Muscle of leg (tissue), 11 donors: Measurements from ENCODE around the gene NFU1. TPM values are rescaled to one million over a fixed set of nuclear protein-coding genes. Genes with fewer than 3 reads are reported as not detected.

Experiments
- DNase-seq: peaks from one replicate; pipeline ENCODE4 v3.0.0; 2013
- H3K27ac ChIP-seq: one replicate; pipeline ENCODE4 v1.5.1; 2013; ENCODE audit warnings: mild to moderate bottlenecking, low read length, control low read depth
- H3K27me3 ChIP-seq: one replicate; pipeline ENCODE4 v1.6.1; 2013; ENCODE audit warnings: low read length; ENCODE audit not compliant: control insufficient read depth, insufficient read depth
- H3K36me3 ChIP-seq: one replicate; pipeline ENCODE4 v1.6.1; 2013; ENCODE audit warnings: low read length; ENCODE audit not compliant: control insufficient read depth, insufficient read depth
- H3K4me1 ChIP-seq: one replicate; pipeline ENCODE4 v1.6.1; 2013; ENCODE audit warnings: low read length; ENCODE audit not compliant: control insufficient read depth, insufficient read depth
- H3K4me3 ChIP-seq: one replicate; pipeline ENCODE4 v1.5.1; 2013; ENCODE audit warnings: low read length, control low read depth
- H3K9me3 ChIP-seq: replicated peaks from 2 replicates; pipeline ENCODE4 v1.6.1; 2013; ENCODE audit warnings: low read depth, low read length; ENCODE audit not compliant: control insufficient read depth
- WGBS: methylation state at CpG from one replicate; pipeline ENCODE4 v1.1.5; 2013; ENCODE audit warnings: missing lambda C conversion rate; ENCODE audit not compliant: insufficient coverage; 5-methylcytosine and 5-hydroxymethylcytosine counted together
- polyA plus RNA-seq, 8 donors: library from polyadenylated mRNA; unstranded; fragments of 120-200 nt; gene quantifications; one replicate each; pipeline versions ENCODE4 v1.2.1 to v1.2.3, GENCODE V29; 2013; ENCODE audit warnings: inconsistent platforms in 1 of 8, low replicate concordance in 1 of 8; ENCODE audit not compliant: insufficient read length in 8 of 8, insufficient read depth in 1 of 8
- total RNA-seq: library from RNA; stranded (reverse); fragments of 120-200 nt; gene quantifications from one replicate; pipeline ENCODE4 v1.2.4, GENCODE V29; 2013

Gene NFU1
- total and polyA plus RNA-seq, 9 donors, result 45.8 to 60.0 (median 49.2) TPM

- no CpG with 5 or more reads among the region's 7 CpGs for WGBS
Observed at GRCh38 chr2:69383176-69383812, 53.9 kb downstream of the NFU1 start.

GRCh38 chr2:69382547-69382946, 54.7 kb downstream of the NFU1 start:
- no peaks in the 10 kb centered on the region for H3K27me3 ChIP-seq
- peaks cover 4% of the 10 kb centered on the region for H3K36me3 ChIP-seq
- H3K4me3 ChIP-seq, result no peak overlapping the region
- 80% methylated on average over 2 of the region's 2 CpGs for WGBS
- peaks cover 2% of the 10 kb centered on the region for H3K4me1 ChIP-seq
- H3K27ac ChIP-seq, result no peak overlapping the region
- DNase-seq, result no peak
- H3K9me3 ChIP-seq, result no peaks in the 10 kb centered on the region

More at GRCh38 chr2:69383176-69383812, 53.9 kb downstream of the NFU1 start:
- H3K27me3 ChIP-seq, result no peaks in the 10 kb centered on the region
- peaks cover 5% of the 10 kb centered on the region for H3K4me1 ChIP-seq
- DNase-seq, result no peak
- peaks cover 4% of the 10 kb centered on the region for H3K36me3 ChIP-seq
- no peak overlapping the region for H3K27ac ChIP-seq
- no peaks in the 10 kb centered on the region for H3K9me3 ChIP-seq
- H3K4me3 ChIP-seq, result no peak overlapping the region

- H3K27me3 ChIP-seq, result no peaks in the 10 kb centered on the region
- 100% methylated on average over 1 of the region's 1 CpG for WGBS
- H3K27ac ChIP-seq, result no peak overlapping the region
- no peak overlapping the region for H3K4me3 ChIP-seq
- H3K36me3 ChIP-seq, result peaks cover 4% of the 10 kb centered on the region
- peaks cover 2% of the 10 kb centered on the region for H3K4me1 ChIP-seq
- DNase-seq, result no peak
- no peaks in the 10 kb centered on the region for H3K9me3 ChIP-seq
Observed at GRCh38 chr2:69381337-69381737, 55.9 kb downstream of the NFU1 start.

- Histone ChIP-seq H3K36me3 (peaks cover 4% of the 10 kb centered on the region), H3K27me3 (no peaks in the 10 kb centered on the region), H3K4me1 (no peaks in the 10 kb centered on the region), H3K4me3 (no peak overlapping the region), H3K27ac (no peak overlapping the region), H3K9me3 (no peaks in the 10 kb centered on the region)
- no peak for DNase-seq
- 86% methylated on average over 7 of the region's 12 CpGs for WGBS
Observed at GRCh38 chr2:69380072-69380917, 56.9 kb downstream of the NFU1 start.

DNA sequence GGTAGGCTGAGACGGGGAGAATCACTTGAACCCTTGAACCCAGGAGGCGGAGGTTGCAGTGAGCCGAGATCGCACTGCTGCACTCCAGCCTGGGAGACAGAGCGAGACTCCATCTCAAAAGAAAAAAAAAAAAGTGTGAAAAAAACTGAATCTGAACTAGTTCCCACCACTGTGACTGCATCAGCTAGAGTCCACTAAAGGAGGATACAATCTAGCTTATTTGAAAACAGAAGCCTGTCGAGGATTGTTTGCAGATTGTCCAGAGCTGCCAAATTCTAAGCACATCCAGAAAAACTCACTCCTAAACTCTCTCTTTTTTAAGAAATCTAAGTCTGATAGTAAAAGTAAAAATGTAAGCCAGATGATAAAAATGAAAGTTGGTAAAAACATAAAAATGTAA, 60.8 kb downstream of the NFU1 start:
- peak; percentile 44 for DNase-seq
- WGBS, result no CpG with 5 or more reads among the region's 6 CpGs

DNA sequence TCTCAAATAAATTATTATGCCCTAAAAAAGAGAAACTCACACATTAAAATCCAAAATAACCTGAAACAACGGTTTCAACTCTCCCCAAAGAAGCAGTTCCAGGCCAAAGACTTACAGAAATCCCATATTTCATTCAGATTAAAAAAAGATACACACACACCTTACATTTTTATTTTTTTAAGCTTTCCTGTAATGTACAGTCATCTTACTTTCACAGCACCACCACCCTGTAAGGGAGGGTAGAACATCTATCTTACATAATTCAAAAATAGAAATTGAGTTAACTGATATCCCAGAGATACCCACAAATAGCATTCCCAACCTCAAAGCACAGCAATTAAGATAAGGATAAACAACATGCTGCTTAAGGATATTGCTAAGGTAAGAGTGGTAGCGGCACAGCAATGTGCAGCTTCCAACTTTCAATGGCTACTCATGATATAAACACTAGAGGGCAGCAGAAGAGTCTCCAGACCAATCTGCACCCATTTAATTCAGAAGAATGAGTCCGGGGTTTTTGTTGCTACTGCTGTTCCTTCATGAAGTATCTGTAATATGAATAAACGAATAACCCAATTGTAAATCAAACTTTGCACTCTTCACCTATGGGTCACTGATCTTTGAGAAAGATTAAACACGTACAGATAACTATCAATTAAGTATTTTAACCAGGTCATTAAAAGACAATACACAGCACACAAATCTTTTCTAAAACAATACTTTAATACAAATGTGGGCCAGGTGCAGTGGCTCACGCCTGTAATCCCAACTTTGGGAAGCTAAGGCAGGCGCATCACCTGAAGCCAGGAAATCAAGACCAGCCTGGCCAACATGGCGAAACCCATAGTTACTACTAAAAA, 61.5 kb downstream of the NFU1 start:
- Histone ChIP-seq H3K27me3 (no peaks in the 10 kb centered on the region), H3K36me3 (peaks cover 19% of the 10 kb centered on the region), H3K9me3 (no peaks in the 10 kb centered on the region), H3K27ac (no peak overlapping the region), H3K4me1 (no peaks in the 10 kb centered on the region), H3K4me3 (no peak overlapping the region)
- no peak for DNase-seq
- 88% methylated on average over 2 of the region's 8 CpGs for WGBS

More for the DNA sequence above, 60.8 kb downstream of the NFU1 start:
- Histone ChIP-seq H3K27ac (no peak overlapping the region), H3K27me3 (no peaks in the 10 kb centered on the region), H3K9me3 (no peaks in the 10 kb centered on the region), H3K36me3 (peaks cover 12% of the 10 kb centered on the region), H3K4me3 (no peak overlapping the region), H3K4me1 (no peaks in the 10 kb centered on the region)

GRCh38 chr2:69372767-69373166, 64.5 kb downstream of the NFU1 start:
- Histone ChIP-seq H3K36me3 (peaks cover 37% of the 10 kb centered on the region), H3K27ac (no peak overlapping the region), H3K4me1 (no peaks in the 10 kb centered on the region), H3K27me3 (no peaks in the 10 kb centered on the region), H3K9me3 (no peaks in the 10 kb centered on the region), H3K4me3 (no peak overlapping the region)
- DNase-seq, result no peak

DNA sequence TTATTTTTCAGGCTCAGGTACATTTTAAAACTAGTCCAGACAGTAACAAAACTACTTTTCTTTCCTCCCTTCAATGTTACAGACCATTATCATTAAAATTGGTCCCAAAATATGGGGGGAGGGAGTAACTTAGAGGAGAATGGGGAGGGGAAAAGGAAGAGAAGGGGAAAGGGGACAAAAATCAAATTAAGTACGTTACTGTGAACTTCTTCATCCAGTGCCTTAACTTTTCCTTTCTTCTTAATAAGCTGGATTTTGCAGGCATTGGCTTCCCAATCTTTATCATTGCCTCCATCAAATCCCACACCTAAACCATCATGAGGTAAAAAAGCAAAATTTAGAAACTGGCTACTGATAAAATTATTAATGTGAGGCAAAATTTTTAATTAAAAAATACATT, 67.4 kb downstream of the NFU1 start:
- DNase-seq, result no peak
- no peak overlapping the region for H3K27ac ChIP-seq
- no peaks in the 10 kb centered on the region for H3K9me3 ChIP-seq
- no peaks in the 10 kb centered on the region for H3K27me3 ChIP-seq
- no peak overlapping the region for H3K4me3 ChIP-seq
- H3K36me3 ChIP-seq, result peaks cover 45% of the 10 kb centered on the region
- WGBS, result no CpG with 5 or more reads among the region's 1 CpG
- no peaks in the 10 kb centered on the region for H3K4me1 ChIP-seq

DNA sequence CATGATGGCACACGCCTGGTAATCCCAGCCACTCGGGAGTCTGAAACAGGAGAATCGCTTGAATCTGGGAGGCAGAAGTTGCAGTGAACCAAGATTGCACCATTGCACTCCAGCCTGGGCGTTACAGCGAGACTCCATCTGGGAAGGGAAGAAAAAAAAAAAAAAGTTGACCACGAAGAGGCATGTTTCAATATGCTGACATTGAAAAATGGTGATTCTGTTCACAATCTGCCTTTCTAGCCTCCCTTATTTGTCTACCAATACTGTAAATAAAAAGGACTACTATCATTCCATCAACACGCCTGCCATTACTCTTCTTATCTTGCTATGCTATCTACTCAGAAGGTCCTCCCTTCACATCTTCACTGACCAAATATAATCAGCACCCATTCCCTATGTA, 68.6 kb downstream of the NFU1 start:
- no peak overlapping the region for H3K4me3 ChIP-seq
- H3K4me1 ChIP-seq, result no peaks in the 10 kb centered on the region
- H3K9me3 ChIP-seq, result no peaks in the 10 kb centered on the region
- 95% methylated on average over 4 of the region's 7 CpGs for WGBS
- no peak overlapping the region for H3K27ac ChIP-seq
- no peaks in the 10 kb centered on the region for H3K27me3 ChIP-seq
- no peak for DNase-seq
- H3K36me3 ChIP-seq, result peaks cover 48% of the 10 kb centered on the region

DNA sequence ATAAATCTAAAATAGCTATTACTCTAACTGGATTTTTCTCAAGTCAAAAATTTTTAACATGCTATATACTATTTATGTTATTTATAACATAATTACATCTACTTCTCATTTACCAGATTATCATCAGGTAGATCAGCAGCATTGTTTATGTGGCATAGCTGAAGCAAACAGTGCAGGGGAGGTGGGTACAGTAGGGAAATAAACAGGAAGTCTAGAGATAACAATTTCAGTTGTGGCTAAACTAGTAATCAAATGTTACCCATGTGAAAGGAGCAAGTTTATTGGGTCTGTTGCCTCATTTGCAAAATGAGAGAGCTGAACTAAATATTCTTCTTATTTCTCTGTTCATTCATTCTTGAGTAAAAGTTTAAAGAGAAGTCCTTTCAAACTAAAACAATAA, 77.9 kb downstream of the NFU1 start:
- peaks cover 55% of the 10 kb centered on the region for H3K36me3 ChIP-seq
- no peak overlapping the region for H3K4me3 ChIP-seq
- no peak overlapping the region for H3K27ac ChIP-seq
- H3K27me3 ChIP-seq, result no peaks in the 10 kb centered on the region
- H3K9me3 ChIP-seq, result no peaks in the 10 kb centered on the region
- no peak for DNase-seq
- H3K4me1 ChIP-seq, result no peaks in the 10 kb centered on the region
